T-cell (primary cell): Measurements from ENCODE around the gene ANKRD28. TPM values are rescaled to one million over a fixed set of nuclear protein-coding genes. Genes with fewer than 3 reads are reported as not detected.

Experiments used
- ATAC-seq, 4 experiments: fragments of 200-7000 bp in 3 of 4; fragments of 150-1000 bp in 1 of 4; cut with Tn5 transposase; replicated peaks in 1 of 4; 1 replicate in 3 of 4; 2 replicates in 1 of 4; pipeline ENCODE4 v1.10.0; 2021; ENCODE audit warnings: moderate library complexity in 3 of 4, mild to moderate bottlenecking in 2 of 4, moderate number of reproducible peaks in 1 of 4
- CTCF ChIA-PET, 2 donors: fragments of 300-600 bp; sonication (Branson Sonifier 250); formaldehyde crosslinking; loops; one replicate each; lab custom pipeline; 2022; ENCODE audit warnings: antibody characterized with exemption in 2 of 2; lab: Charles Lee
- POLR2A ChIA-PET, 2 donors: fragments of 300-600 bp; sonication (Branson Sonifier 250); formaldehyde crosslinking; loops; one replicate each; lab custom pipeline; 2022; ENCODE audit warnings: antibody characterized with exemption in 2 of 2; lab: Charles Lee
- DNase-seq, 35 experiments: peaks; one replicate each; pipeline versions ENCODE4 v3.0.0 to v3.0.0-alpha.2; 2013 to 2023
- H3K27ac ChIP-seq: one replicate; pipeline ENCODE4 v1.5.1; 2013; ENCODE audit warnings: low read length
- H3K27me3 ChIP-seq, 2 experiments: replicated peaks in 1 of 2; 1 replicate in 1 of 2; 2 replicates in 1 of 2; pipeline versions ENCODE4 v1.6.1 to v1.7.0; 2013; ENCODE audit warnings: low read length in 1 of 2, mixed read lengths in 1 of 2; ENCODE audit not compliant: control insufficient read depth in 2 of 2, insufficient read depth in 2 of 2; ENCODE audit errors: extremely low read depth in 1 of 2
- H3K36me3 ChIP-seq, 2 donors: 1 replicate in 1 of 2; 2 replicates in 1 of 2; pipeline versions ENCODE4 v1.6.1 to v1.7.0; 2013; ENCODE audit warnings: low read length in 1 of 2; ENCODE audit not compliant: control insufficient read depth in 2 of 2, insufficient read depth in 1 of 2; ENCODE audit errors: extremely low read depth in 1 of 2
- H3K4me1 ChIP-seq, 2 experiments: 1 replicate in 1 of 2; 2 replicates in 1 of 2; pipeline versions ENCODE4 v1.6.1 to v1.7.0; 2013; ENCODE audit warnings: low read length in 2 of 2, mixed read lengths in 1 of 2; ENCODE audit not compliant: insufficient read depth in 2 of 2, control insufficient read depth in 1 of 2; ENCODE audit errors: extremely low read depth in 1 of 2
- H3K4me3 ChIP-seq, 2 donors: 1 replicate in 1 of 2; 2 replicates in 1 of 2; pipeline versions ENCODE4 v1.5.1 to v1.7.0; 2013; ENCODE audit warnings: mild to moderate bottlenecking in 2 of 2, low read length in 1 of 2, moderate library complexity in 1 of 2; ENCODE audit not compliant: control insufficient read depth in 1 of 2; ENCODE audit errors: extremely low read depth in 1 of 2
- H3K9me3 ChIP-seq: 2 replicates; pipeline ENCODE4 v1.7.0; 2013
- H3K27ac Mint-ChIP-seq, 2 donors: one replicate each; pipeline ENCODE4 v1.8.0; 2020 to 2021; ENCODE audit warnings: mild to moderate bottlenecking in 2 of 2, mixed read lengths in 2 of 2
- H3K27me3 Mint-ChIP-seq, 2 donors: one replicate each; pipeline ENCODE4 v1.8.0; 2021 to 2022; ENCODE audit warnings: mixed read lengths in 2 of 2
- H3K36me3 Mint-ChIP-seq: one replicate; pipeline ENCODE4 v1.8.0; 2021; ENCODE audit warnings: mixed read lengths
- H3K4me1 Mint-ChIP-seq, 3 donors: one replicate each; pipeline ENCODE4 v1.8.0; 2020 to 2022; ENCODE audit warnings: mixed read lengths in 3 of 3, mild to moderate bottlenecking in 1 of 3
- H3K4me3 Mint-ChIP-seq, 3 donors: one replicate each; pipeline ENCODE4 v1.8.0; 2020 to 2022; ENCODE audit warnings: mild to moderate bottlenecking in 3 of 3, mixed read lengths in 3 of 3, moderate library complexity in 3 of 3
- H3K9me3 Mint-ChIP-seq, 3 donors: one replicate each; pipeline ENCODE4 v1.8.0; 2020 to 2022; ENCODE audit warnings: mixed read lengths in 3 of 3
- WGBS: methylation state at CpG from one replicate; pipeline ENCODE4 v1.1.5; 2013; ENCODE audit warnings: missing lambda C conversion rate; ENCODE audit not compliant: insufficient coverage; 5-methylcytosine and 5-hydroxymethylcytosine counted together
- total RNA-seq, 35 experiments: library from RNA in 6 of 35; stranded (reverse) in 6 of 35; fragments of 120-200 nt in 1 of 35; gene quantifications; one replicate each; pipeline versions ENCODE4 v1.2.1 to v1.2.4 and lab custom pipeline; 2013 to 2026

The ANKRD28 gene
- total RNA-seq, 5 donors from 2014 or later (not counting 1 experiment from before 2014, with no cell fraction given): 30.1 to 67.6 (median 39.0) TPM

DNA sequence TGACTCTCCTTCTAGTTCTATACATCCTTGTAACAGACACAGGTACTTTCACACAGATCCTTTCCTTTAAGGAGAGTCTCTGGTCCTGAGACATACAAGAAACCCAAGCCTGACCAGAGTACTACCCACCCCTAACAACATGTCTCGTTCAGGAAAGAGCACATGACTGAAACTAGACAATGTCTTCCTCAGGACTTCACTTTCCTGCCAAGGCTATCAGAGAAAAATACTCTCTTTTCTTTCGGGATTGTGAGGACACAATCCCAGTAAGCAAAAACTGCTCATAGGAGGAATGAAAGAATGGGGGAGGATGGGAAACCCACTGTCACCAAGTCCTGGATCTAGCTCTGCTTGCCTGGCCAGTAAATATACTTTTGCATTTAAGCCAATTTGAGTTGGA is 11.5 kb upstream of the ANKRD28 start:
- Mint-ChIP-seq H3K4me3 (no peak overlapping the region), H3K36me3 (peaks cover 5% of the 10 kb centered on the region), H3K27ac (no peak overlapping the region), H3K27me3 (no peaks in the 10 kb centered on the region), H3K9me3 (no peaks in the 10 kb centered on the region), H3K4me1 (peaks cover 24 to 48% (median 33%) of the 10 kb centered on the region in 3 donors)
- CTCF ChIA-PET: interaction anchor here in 1 of 2 donors (0.6 to 2.2 kb wide), 2 partner anchors 12 to 1505 kb away, joined by 4 to 5 read pairs; partner anchors contain the start of gene ANKRD28
- no peak for ATAC-seq
- H3K27me3 ChIP-seq: no peaks in the 10 kb centered on the region
- POLR2A ChIA-PET: interaction anchor here (0.6 to 1.2 kb wide), 2 partner anchors 10 to 12 kb away, joined by 3 to 6 read pairs; partner anchors contain the start of gene ANKRD28 (in 1 of the 2)
- no peak overlapping the region for H3K4me3 ChIP-seq
- H3K4me1 ChIP-seq: peaks cover 0 to 4% of the 10 kb centered on the region in 2 experiments
- H3K36me3 ChIP-seq: peaks cover 0 to 2% of the 10 kb centered on the region in 2 donors
- DNase-seq: no peak
- H3K9me3 ChIP-seq: no peaks in the 10 kb centered on the region
- no CpG with 5 or more reads among the region's 2 CpGs for WGBS
- no peak overlapping the region for H3K27ac ChIP-seq

DNA sequence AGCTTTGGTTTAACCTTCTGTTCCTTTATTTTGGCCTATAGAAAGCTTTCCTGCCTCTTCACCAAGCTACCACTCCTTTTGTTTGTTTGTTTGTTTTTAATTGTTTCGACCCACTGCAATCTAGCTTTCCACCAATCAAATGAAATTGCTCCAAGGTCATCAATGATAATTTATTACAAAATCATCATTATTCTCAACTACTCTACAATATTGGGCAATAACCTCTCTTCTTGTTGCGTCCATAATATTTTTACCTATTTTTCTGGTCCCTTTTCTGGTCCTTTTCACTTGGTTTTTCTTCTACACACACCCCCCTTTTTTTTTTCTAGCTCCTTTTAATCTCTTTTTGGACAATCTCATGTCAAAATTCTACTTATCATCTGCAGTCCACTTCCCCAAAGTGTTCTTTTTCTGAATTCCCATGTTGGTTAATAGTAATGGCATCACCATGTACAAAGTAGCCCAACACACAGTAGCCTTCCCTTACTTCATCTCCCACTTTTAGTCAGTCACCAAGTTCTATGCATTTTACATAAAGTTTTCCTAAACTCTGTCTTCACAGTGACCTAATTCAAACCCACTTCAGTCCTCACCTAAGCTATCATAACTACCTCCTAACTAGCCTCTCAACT is 11.0 kb upstream of the ANKRD28 start:
- Histone ChIP-seq H3K27ac (no peak overlapping the region), H3K4me3 (no peak overlapping the region), H3K4me1 (peaks cover 0 to 4% of the 10 kb centered on the region in 2 experiments), H3K27me3 (no peaks in the 10 kb centered on the region), H3K9me3 (no peaks in the 10 kb centered on the region), H3K36me3 (peaks cover 0 to 2% of the 10 kb centered on the region in 2 donors)
- ChIA-PET POLR2A (interaction anchor here (0.6 to 1.2 kb wide), 4 partner anchors 10 to 524 kb away, joined by 3 to 6 read pairs (median 4); partner anchors contain the start of gene ANKRD28 (in 1 of the 2)), CTCF (interaction anchor here (0.6 to 2.2 kb wide), 4 partner anchors 11 to 1505 kb away, joined by 3 to 5 read pairs (median 4); partner anchors contain the start of gene ANKRD28 (in 1 of the 2))
- no peak for DNase-seq
- Mint-ChIP-seq H3K27me3 (no peaks in the 10 kb centered on the region), H3K27ac (no peak overlapping the region), H3K9me3 (no peaks in the 10 kb centered on the region), H3K4me1 (peaks cover 24 to 51% (median 33%) of the 10 kb centered on the region in 3 donors), H3K36me3 (peaks cover 5% of the 10 kb centered on the region), H3K4me3 (no peak overlapping the region)
- 100% methylated on average over 1 of the region's 2 CpGs for WGBS
- ATAC-seq: no peak

DNA sequence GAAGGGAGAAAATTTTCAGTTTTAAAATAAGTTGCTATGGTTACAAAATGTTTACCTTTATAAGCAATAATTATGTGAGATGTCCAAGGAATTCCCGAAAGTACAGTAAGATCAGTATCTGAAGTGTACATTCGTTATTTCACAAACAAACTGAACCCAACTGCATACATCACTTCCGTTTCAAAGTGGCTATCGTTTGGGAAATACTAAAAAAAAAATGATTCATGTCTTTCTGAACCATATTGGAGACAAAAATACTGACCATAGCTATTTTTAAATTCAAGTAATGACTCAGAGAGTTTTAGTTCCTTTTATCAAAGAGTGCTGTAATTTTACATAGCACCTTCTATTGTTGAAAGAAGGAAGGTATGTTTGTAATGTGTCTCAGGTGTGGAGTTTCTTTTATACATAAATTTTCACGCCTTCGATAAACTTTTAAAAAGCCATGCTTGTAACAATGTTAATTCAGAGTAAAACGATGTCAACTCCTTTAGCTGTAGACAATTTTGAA is 8.0 kb upstream of the ANKRD28 start:
- H3K27ac Mint-ChIP-seq: peak overlapping the region in 1 of 2 donors; percentile 62
- ChIA-PET POLR2A (interaction anchor here (0.7 to 1.2 kb wide), 2 partner anchors 30 to 405 kb away, joined by 3 read pairs; no protein-coding TSS in a partner anchor), CTCF (interaction anchor here (0.5 to 1.1 kb wide), 5 partner anchors 12 to 461 kb away, joined by 3 read pairs; no protein-coding TSS in a partner anchor)
- no peaks in the 10 kb centered on the region for H3K9me3 Mint-ChIP-seq
- DNase-seq (peak in 1 of 35 experiments; percentile 34), ATAC-seq (no peak)
- H3K27me3 Mint-ChIP-seq: no peaks in the 10 kb centered on the region
- Histone ChIP-seq H3K9me3 (no peaks in the 10 kb centered on the region), H3K4me3 (no peak overlapping the region), H3K27ac (no peak overlapping the region), H3K36me3 (peaks cover 0 to 2% of the 10 kb centered on the region in 2 donors), H3K27me3 (no peaks in the 10 kb centered on the region), H3K4me1 (peaks cover 0 to 18% of the 10 kb centered on the region in 2 experiments)
- no CpG with 5 or more reads among the region's 7 CpGs for WGBS
- H3K4me1 Mint-ChIP-seq: peaks cover 48 to 74% (median 52%) of the 10 kb centered on the region in 3 donors
- H3K4me3 Mint-ChIP-seq: no peak overlapping the region
- H3K36me3 Mint-ChIP-seq: peaks cover 13% of the 10 kb centered on the region

DNA sequence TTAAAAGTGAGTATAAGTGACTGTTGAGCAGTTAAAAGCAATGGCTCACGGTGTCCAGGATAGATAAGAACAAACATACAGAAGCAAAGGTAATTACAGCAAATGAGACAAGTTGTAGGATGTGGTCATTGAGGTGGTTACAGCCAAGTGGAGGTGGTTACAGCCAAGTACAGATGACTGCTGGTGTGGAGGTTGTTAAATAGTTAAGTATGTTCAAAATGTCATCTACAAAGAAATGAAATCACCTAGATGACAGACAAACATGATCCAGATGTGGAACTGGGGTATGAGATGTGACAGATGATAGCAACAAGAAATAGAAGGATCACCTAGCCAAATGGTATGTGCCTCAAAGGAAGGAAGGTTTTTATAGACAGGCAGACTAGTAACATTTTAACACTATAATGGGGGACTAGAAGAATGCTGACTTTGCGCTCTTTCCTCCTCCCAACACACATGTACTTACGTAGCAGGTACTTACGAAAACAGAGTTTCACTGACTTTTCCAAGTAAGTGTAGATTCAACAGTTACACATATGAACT is 6.8 kb upstream of the ANKRD28 start:
- DNase-seq (no peak), ATAC-seq (peak in 2 of 4 experiments; percentile 40 to 42)
- no peak overlapping the region for H3K4me3 ChIP-seq
- Mint-ChIP-seq H3K36me3 (peaks cover 11% of the 10 kb centered on the region), H3K4me1 (peaks cover 55 to 80% (median 59%) of the 10 kb centered on the region in 3 donors), H3K9me3 (no peaks in the 10 kb centered on the region), H3K27me3 (no peaks in the 10 kb centered on the region), H3K27ac (peak overlapping the region; percentile 48 to 55), H3K4me3 (no peak overlapping the region)
- WGBS: 75% methylated on average over 1 of the region's 4 CpGs
- H3K36me3 ChIP-seq: no peaks in the 10 kb centered on the region
- H3K27me3 ChIP-seq: no peaks in the 10 kb centered on the region
- CTCF ChIA-PET: no interaction called here
- POLR2A ChIA-PET: no interaction called here
- H3K4me1 ChIP-seq: peaks cover 6 to 25% of the 10 kb centered on the region in 2 experiments
- peak overlapping the region; percentile 45 for H3K27ac ChIP-seq
- H3K9me3 ChIP-seq: no peaks in the 10 kb centered on the region

DNA sequence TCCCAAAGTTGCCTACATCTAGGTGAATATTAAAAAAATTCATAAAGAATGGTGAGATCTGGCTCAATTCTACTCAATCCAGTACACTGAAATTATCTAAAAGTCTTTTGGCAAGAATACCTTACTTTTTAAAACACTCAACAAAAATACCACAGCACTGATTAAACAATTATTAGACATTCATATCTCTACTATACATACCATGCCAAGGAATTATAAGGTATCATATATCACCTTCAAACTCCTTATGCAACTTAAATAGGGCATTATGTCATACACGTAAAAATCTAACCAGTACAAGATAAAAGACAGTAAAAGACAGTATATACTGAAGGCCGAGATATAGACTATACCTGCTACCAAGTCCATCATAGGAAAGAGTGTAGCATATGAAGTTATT is 6.1 kb upstream of the ANKRD28 start:
- ChIA-PET POLR2A (no interaction called here), CTCF (no interaction called here)
- H3K36me3 ChIP-seq: no peaks in the 10 kb centered on the region
- WGBS: no CpG with 5 or more reads among the region's 2 CpGs
- peaks cover 11% of the 10 kb centered on the region for H3K36me3 Mint-ChIP-seq
- no peak for DNase-seq
- peaks cover 6 to 27% of the 10 kb centered on the region in 2 experiments for H3K4me1 ChIP-seq
- no peaks in the 10 kb centered on the region for H3K27me3 Mint-ChIP-seq
- ATAC-seq: no peak
- peaks cover 55 to 80% (median 60%) of the 10 kb centered on the region in 3 donors for H3K4me1 Mint-ChIP-seq
- H3K27ac Mint-ChIP-seq: no peak overlapping the region
- no peaks in the 10 kb centered on the region for H3K27me3 ChIP-seq
- H3K4me3 ChIP-seq: no peak overlapping the region
- H3K27ac ChIP-seq: no peak overlapping the region
- H3K9me3 Mint-ChIP-seq: no peaks in the 10 kb centered on the region
- H3K9me3 ChIP-seq: no peaks in the 10 kb centered on the region
- H3K4me3 Mint-ChIP-seq: no peak overlapping the region

DNA sequence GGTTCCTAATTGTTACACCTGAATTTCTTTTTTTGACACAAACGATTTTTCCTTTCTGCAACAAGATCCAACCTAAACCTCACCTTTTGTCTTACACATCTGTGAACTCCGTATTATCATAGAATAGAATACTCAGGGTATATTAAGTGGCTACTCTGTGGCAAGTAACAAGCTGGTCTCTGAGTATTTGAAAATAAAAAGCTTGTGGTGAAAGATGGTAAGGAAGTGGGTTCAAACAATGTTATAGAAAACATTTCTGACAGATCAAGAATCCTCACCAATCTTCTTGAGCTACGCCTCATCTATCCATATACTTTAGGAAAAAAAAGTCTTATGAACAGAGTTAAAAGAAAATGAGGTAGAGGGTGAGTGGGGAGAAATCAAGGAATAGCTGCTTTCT is 3.5 kb upstream of the ANKRD28 start:
- Histone ChIP-seq H3K36me3 (no peaks in the 10 kb centered on the region), H3K27me3 (no peaks in the 10 kb centered on the region), H3K4me1 (peaks cover 9 to 46% of the 10 kb centered on the region in 2 experiments), H3K9me3 (no peaks in the 10 kb centered on the region), H3K27ac (peak overlapping the region; percentile 68), H3K4me3 (no peak overlapping the region)
- Mint-ChIP-seq H3K9me3 (no peaks in the 10 kb centered on the region), H3K4me3 (peak overlapping the region in 2 of 3 donors; percentile 3 to 20), H3K27me3 (no peaks in the 10 kb centered on the region), H3K4me1 (peaks cover 72 to 92% (median 80%) of the 10 kb centered on the region in 3 donors), H3K36me3 (peaks cover 8% of the 10 kb centered on the region), H3K27ac (peak overlapping the region; percentile 59 to 82)
- ATAC-seq (no peak), DNase-seq (no peak)
- ChIA-PET POLR2A (interaction anchor here (0.6 to 1.0 kb wide), 5 partner anchors 9 to 194 kb away, joined by 3 to 6 read pairs (median 3); no protein-coding TSS in a partner anchor), CTCF (interaction anchor here (0.7 to 3.7 kb wide), 4 partner anchors 11 to 738 kb away, joined by 3 to 25 read pairs (median 4); no protein-coding TSS in a partner anchor)
- WGBS: no CpG with 5 or more reads among the region's 3 CpGs
